ENCODE measurements around the gene TTC21B.

DNA sequence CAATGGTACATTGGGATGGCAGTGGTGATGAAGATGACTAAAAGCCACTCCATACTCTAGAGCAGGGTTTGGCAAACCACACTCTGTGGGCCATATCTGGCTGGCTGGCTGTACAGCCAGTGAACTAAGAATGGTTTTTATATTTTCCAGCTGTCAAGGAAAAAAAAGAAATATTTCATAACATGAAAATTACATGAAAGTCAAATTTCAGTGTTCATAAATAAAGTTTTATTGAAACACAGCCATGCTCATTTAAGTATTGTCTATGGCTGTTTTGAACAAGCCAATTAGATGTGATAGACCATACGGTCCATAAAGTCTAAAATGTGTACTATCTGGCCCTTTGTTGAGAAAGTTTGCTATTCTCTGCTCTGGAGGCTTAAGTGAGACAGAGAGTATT is 1.5 kb downstream of the TTC21B start:
- TF ChIP-seq POLR2AphosphoS5 (IDR thresholded peaks at IDR 0.05): no peak
- TF ChIP-seq, protein P1, sequence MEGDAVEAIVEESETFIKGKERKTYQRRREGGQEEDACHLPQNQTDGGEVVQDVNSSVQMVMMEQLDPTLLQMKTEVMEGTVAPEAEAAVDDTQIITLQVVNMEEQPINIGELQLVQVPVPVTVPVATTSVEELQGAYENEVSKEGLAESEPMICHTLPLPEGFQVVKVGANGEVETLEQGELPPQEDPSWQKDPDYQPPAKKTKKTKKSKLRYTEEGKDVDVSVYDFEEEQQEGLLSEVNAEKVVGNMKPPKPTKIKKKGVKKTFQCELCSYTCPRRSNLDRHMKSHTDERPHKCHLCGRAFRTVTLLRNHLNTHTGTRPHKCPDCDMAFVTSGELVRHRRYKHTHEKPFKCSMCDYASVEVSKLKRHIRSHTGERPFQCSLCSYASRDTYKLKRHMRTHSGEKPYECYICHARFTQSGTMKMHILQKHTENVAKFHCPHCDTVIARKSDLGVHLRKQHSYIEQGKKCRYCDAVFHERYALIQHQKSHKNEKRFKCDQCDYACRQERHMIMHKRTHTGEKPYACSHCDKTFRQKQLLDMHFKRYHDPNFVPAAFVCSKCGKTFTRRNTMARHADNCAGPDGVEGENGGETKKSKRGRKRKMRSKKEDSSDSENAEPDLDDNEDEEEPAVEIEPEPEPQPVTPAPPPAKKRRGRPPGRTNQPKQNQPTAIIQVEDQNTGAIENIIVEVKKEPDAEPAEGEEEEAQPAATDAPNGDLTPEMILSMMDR (IDR thresholded peaks at IDR 0.05 in 8 of 11, conservative IDR thresholded peaks at IDR 0.05 in 3 of 11): no peak

Data from spleen (tissue), 7 donors.